Kasumi-1 (cell line): ENCODE results near the gene LYPLA2.
A peak's percentile ranks its signal among the peaks of the same experiment; 100 is the strongest.

Experiments
- DNase-seq, 2 experiments: peaks; one replicate each; lab custom pipeline; 2025; lab: John Stamatoyannopoulos, UW

Gene LYPLA2

GRCh38 chr1:23837908-23838307 is 47.0 kb downstream of the LYPLA2 start:
- DNase-seq = no peak

DNA sequence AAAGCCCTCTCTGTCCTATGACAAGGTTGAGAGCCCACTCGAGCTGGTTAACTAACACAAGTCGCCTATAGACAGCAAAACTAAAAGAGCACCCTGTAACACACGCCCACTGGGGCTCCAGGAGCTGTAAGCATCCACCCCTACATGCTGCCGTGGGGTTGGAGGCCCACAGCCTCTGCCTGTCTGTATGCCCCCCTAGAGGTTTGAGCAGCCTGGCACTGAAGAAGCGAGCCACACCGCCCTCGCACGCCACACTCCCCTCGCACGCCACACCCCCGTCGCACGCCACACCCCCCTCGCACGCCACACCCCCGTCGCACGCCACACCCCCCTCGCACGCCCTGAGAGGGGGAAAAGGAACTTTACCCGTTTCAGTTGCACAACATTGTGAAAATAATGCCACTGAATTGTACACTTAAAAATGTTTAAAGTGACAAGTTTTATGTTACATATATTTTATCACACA is 47.5 kb downstream of the LYPLA2 start:
- DNase-seq = peak; percentile 66 to 67

- DNase-seq = no peak
These were observed 52.7 kb downstream of the LYPLA2 start for GRCh38 chr1:23843644-23844043.
